GM12878 (cell line): Measurements from ENCODE around the gene COG1. TPM values are rescaled to one million over a fixed set of nuclear protein-coding genes. Genes with fewer than 3 reads are reported as not detected.

Source experiments
- ATAC-seq: fragments of 200-7000 bp; cut with Tn5 transposase; 3 replicates; pipeline ENCODE4 v1.9.1; 2020; ENCODE audit warnings: mild to moderate bottlenecking, moderate library complexity
- BruUV-seq: library from RNA; stranded (reverse); fragments of 400-500 nt; replicated peaks from 2 replicates; lab custom pipeline; 2021; lab: Mats Ljungman, UMichigan
- CTCF ChIA-PET: fragments of 300-600 bp; sonication (Branson Sonifier 250); formaldehyde crosslinking; extraction: SDS; loops from one replicate; lab custom pipeline; 2021; ENCODE audit warnings: inconsistent platforms; lab: Yijun Ruan, JAX
- POLR2A ChIA-PET: fragments of 350-600 bp; formaldehyde crosslinking; extraction: SDS; loops from one replicate; lab custom pipeline; 2021; ENCODE audit warnings: inconsistent platforms; lab: Charles Lee
- RAD21 ChIA-PET: fragments of 300-600 bp; sonication (Branson Sonifier 250); formaldehyde crosslinking; loops from one replicate; lab custom pipeline; 2023; ENCODE audit warnings: antibody characterized with exemption; ENCODE audit not compliant: unreplicated experiment; lab: Charles Lee
- SMC1A ChIA-PET: fragments of 300-600 bp; sonication (Branson Sonifier 250); formaldehyde crosslinking; loops from one replicate; lab custom pipeline; 2023; ENCODE audit not compliant: unreplicated experiment, uncharacterized antibody; lab: Charles Lee
- DNase-seq: peaks from one replicate; pipeline ENCODE4 v3.0.0-alpha.2; 2011; ENCODE audit warnings: low read depth, low spot score
- FAIRE-seq: peaks from 3 replicates; lab custom pipeline; 2011; peaks lifted over from hg19 to GRCh38; lab: Jason Lieb, UNC
- H2AFZ ChIP-seq: 2 replicates; pipeline ENCODE4 v1.6.0; 2011; ENCODE audit warnings: low read depth, low read length, control low read depth; ENCODE audit not compliant: control insufficient read depth
- H3K27ac ChIP-seq: 2 replicates; pipeline ENCODE4 v1.5.1; 2011; ENCODE audit warnings: control low read depth; ENCODE audit not compliant: control insufficient read depth, insufficient read depth
- H3K27me3 ChIP-seq, 2 experiments: replicated peaks in 1 of 2; 2 replicates each; pipeline versions ENCODE4 v1.6.0 to v1.6.1; 2011; ENCODE audit warnings: low read length in 1 of 2; ENCODE audit not compliant: control insufficient read depth in 2 of 2, insufficient read depth in 2 of 2
- H3K36me3 ChIP-seq, 2 experiments: 2 replicates each; pipeline ENCODE4 v1.5.1; 2011; ENCODE audit warnings: low read length in 1 of 2; ENCODE audit not compliant: control insufficient read depth in 2 of 2, insufficient read depth in 2 of 2
- H3K4me1 ChIP-seq: 2 replicates; pipeline ENCODE4 v1.6.1; 2011; ENCODE audit warnings: mild to moderate bottlenecking, low read length, moderate library complexity, mixed read lengths; ENCODE audit not compliant: control insufficient read depth, insufficient read depth
- H3K4me2 ChIP-seq: 2 replicates; pipeline ENCODE4 v1.6.0; 2011; ENCODE audit warnings: control low read depth; ENCODE audit not compliant: control insufficient read depth, insufficient read depth
- H3K4me3 ChIP-seq: fragments of 200-600 bp; sonication (generic); 2 replicates; pipeline ENCODE4 v1.5.1; 2016
- H3K79me2 ChIP-seq: 2 replicates; pipeline ENCODE4 v1.6.0; 2011; ENCODE audit warnings: low read length; ENCODE audit not compliant: control insufficient read depth, insufficient read depth
- H3K9ac ChIP-seq: 2 replicates; pipeline ENCODE4 v1.8.0; 2011; ENCODE audit warnings: low read length, control low read depth, mixed read lengths; ENCODE audit not compliant: control insufficient read depth, insufficient read depth
- H3K9me3 ChIP-seq: replicated peaks from 3 replicates; pipeline ENCODE4 v1.5.1; 2011; ENCODE audit warnings: mild to moderate bottlenecking, low read length; ENCODE audit not compliant: control insufficient read depth, insufficient read depth
- H4K20me1 ChIP-seq: 2 replicates; pipeline ENCODE4 v1.6.0; 2011; ENCODE audit not compliant: control insufficient read depth, insufficient read depth
- BMI1 ChIP-seq: fragments of 450-650 bp; IDR thresholded peaks from 2 replicates; pipeline ENCODE4 v1.6.1; 2016; ENCODE audit warnings: mild to moderate bottlenecking, moderate library complexity, borderline replicate concordance
- CREB1 ChIP-seq: IDR thresholded peaks from 2 replicates; pipeline ENCODE4 v1.6.1; 2012; ENCODE audit warnings: low read depth, mild to moderate bottlenecking, inconsistent platforms
- CTCF ChIP-seq, 3 experiments: IDR thresholded peaks in 2 of 3; conservative IDR thresholded peaks in 1 of 3; 2 replicates each; pipeline ENCODE4 v1.5.1; 2011; ENCODE audit warnings: low read depth in 3 of 3, low read length in 3 of 3, mild to moderate bottlenecking in 3 of 3, control low read depth in 2 of 3, moderate library complexity in 2 of 3, inconsistent platforms in 1 of 3, mixed read lengths in 1 of 3; ENCODE audit not compliant: control insufficient read depth in 2 of 3, insufficient read depth in 1 of 3; ENCODE audit errors: extremely low read depth in 1 of 3
- PAX5 ChIP-seq: IDR thresholded peaks from 2 replicates; pipeline ENCODE4 v1.6.1; 2011; ENCODE audit warnings: low read depth, low read length, borderline replicate concordance
- RELA ChIP-seq: fragments of 450-650 bp; IDR thresholded peaks from 2 replicates; pipeline ENCODE4 v1.8.0; 2014; ENCODE audit warnings: borderline replicate concordance; ENCODE audit not compliant: partially characterized antibody
- SIX5 ChIP-seq: IDR thresholded peaks from 2 replicates; pipeline ENCODE4 v1.6.1; 2011; ENCODE audit warnings: mild to moderate bottlenecking, low read depth, low read length, moderate library complexity; ENCODE audit not compliant: severe bottlenecking
- SPI1 ChIP-seq: IDR thresholded peaks from 2 replicates; pipeline ENCODE4 v1.6.1; 2011; ENCODE audit warnings: low read depth, mild to moderate bottlenecking, low read length, moderate library complexity, borderline replicate concordance; ENCODE audit not compliant: insufficient read depth
- SREBF1 ChIP-seq: IDR thresholded peaks from 2 replicates; pipeline ENCODE4 v1.6.1; 2012; ENCODE audit warnings: mild to moderate bottlenecking, low read length
- YY1 ChIP-seq: IDR thresholded peaks from 2 replicates; pipeline ENCODE4 v1.6.1; 2011; ENCODE audit warnings: low read depth, mild to moderate bottlenecking, low read length
- ZNF207 ChIP-seq: fragments of 450-650 bp; IDR thresholded peaks from 2 replicates; pipeline ENCODE4 v1.6.1; 2014; ENCODE audit warnings: antibody characterized with exemption, mild to moderate bottlenecking, borderline replicate concordance
- ZNF592 ChIP-seq: fragments of 450-650 bp; IDR thresholded peaks from 2 replicates; pipeline ENCODE4 v1.6.1; 2017; ENCODE audit warnings: mild to moderate bottlenecking, moderate library complexity
- WGBS: methylation state at CpG from one replicate; pipeline ENCODE4 v1.1.6; 2016; ENCODE audit warnings: low lambda C conversion rate; ENCODE audit not compliant: insufficient replicate concordance, insufficient coverage; ENCODE audit errors: missing lambda C conversion rate; 5-methylcytosine and 5-hydroxymethylcytosine counted together
- in situ Hi-C: fragments of 300-500 bp; cut with MboI; formaldehyde crosslinking; loops from 9 replicates; pipeline ENCODE4 v1.14.3; 2018; ENCODE audit warnings: mixed read lengths
- intact Hi-C: fragments of 100-400 bp; cut with micrococcal nuclease; formaldehyde crosslinking; loops from one replicate; pipeline ENCODE4 v1.14.2; 2022; ENCODE audit not compliant: unreplicated experiment
- polyA plus RNA-seq, 11 experiments: library from polyadenylated mRNA; depleted of rRNA in 4 of 11; unstranded in 6 of 11; stranded (reverse) in 5 of 11; fragments of >200 nt; fragmentation: Nextera tagmentation in 4 of 11; fragmentation: Illumina TruSeq in 1 of 11; extraction: Ambion mirVana in 4 of 11; extraction: Trizol in 1 of 11; gene quantifications; 1 replicate in 1 of 11; 2 replicates in 10 of 11; pipeline versions ENCODE4 v1.2.1 to v1.2.3, GENCODE V29; 2011 to 2016; ENCODE audit warnings: inconsistent platforms in 2 of 11, missing spikeins in 2 of 11, low read depth in 1 of 11
- total RNA-seq, 4 experiments: library from RNA; depleted of rRNA in 3 of 4; stranded (reverse); fragments of >200 nt in 3 of 4; fragmentation: Illumina TruSeq in 1 of 4; extraction: Trizol in 1 of 4; gene quantifications; 2 replicates each; pipeline versions ENCODE4 v1.2.1 to v1.2.3, GENCODE V29; 2013 to 2021
- TF ChIP-seq, protein P1 (sequence below): fragments of 450-650 bp; IDR thresholded peaks from 2 replicates; pipeline ENCODE4 v1.6.1; 2017; ENCODE audit warnings: low read depth, mild to moderate bottlenecking, moderate library complexity

The COG1 gene
- total and polyA plus RNA-seq, 10 of the 15 experiments (the other 5 are each of a cell fraction or from before 2014, with no cell fraction given) = 10.5 to 24.1 (median 18.1) TPM

- ChIA-PET RAD21 (interaction anchor here (0.6 to 3.6 kb wide), 9 partner anchors 19 to 500 kb away, joined by 3 to 21 read pairs (median 8); no protein-coding TSS in a partner anchor), CTCF (interaction anchor here (0.7 to 3.8 kb wide), 10 partner anchors 11 to 500 kb away, joined by 3 to 32 read pairs (median 4); no protein-coding TSS in a partner anchor), POLR2A (interaction anchor here (0.6 to 2.3 kb wide), 8 partner anchors 9 to 60 kb away, joined by 3 to 11 read pairs (median 3); no protein-coding TSS in a partner anchor), SMC1A (interaction anchor here (1.1 to 8.2 kb wide), 8 partner anchors 11 to 499 kb away, joined by 3 to 61 read pairs (median 6); partner anchors contain the start of gene COG1)
- DNase-seq (no peak), FAIRE-seq (no peak), ATAC-seq (peak; percentile 37)
- peak overlapping the region; percentile 41 for H3K4me3 ChIP-seq
- H3K9me3 ChIP-seq = no peaks in the 10 kb centered on the region
- 29% methylated on average over 3 of the region's 3 CpGs for WGBS
- peak overlapping the region; percentile 85 for H3K4me2 ChIP-seq
- in situ Hi-C loops (no loop called here), intact Hi-C loops (no loop called here)
- H3K4me1 ChIP-seq = peaks cover 24% of the 10 kb centered on the region
- no peaks in the 10 kb centered on the region for H3K27me3 ChIP-seq
- no peaks in the 10 kb centered on the region for H4K20me1 ChIP-seq
- H2AFZ ChIP-seq = no peak overlapping the region
- H3K79me2 ChIP-seq = peaks cover 69% of the 10 kb centered on the region
- BruUV-seq = no TSS peak
- no peaks in the 10 kb centered on the region for H3K36me3 ChIP-seq
- H3K9ac ChIP-seq = peak overlapping the region; percentile 61
- peak overlapping the region; percentile 76 for H3K27ac ChIP-seq
- TF ChIP-seq SIX5 (no peak), ZNF207 (no peak), CTCF (IDR thresholded peaks at IDR 0.05 in 2 of 3, conservative IDR thresholded peaks at IDR 0.05 in 1 of 3; ENCODE audit: control insufficient read depth in 2 of 3, extremely low read depth in 1 of 3, insufficient read depth in 1 of 3, low read depth in 3 of 3, low read length in 3 of 3) (no peak), BMI1 (no peak), SREBF1 (no peak), CREB1 (no peak), RELA (no peak), SPI1 (no peak), YY1 (no peak), ZNF592 (no peak), PAX5 (no peak)
- TF ChIP-seq, protein P1, sequence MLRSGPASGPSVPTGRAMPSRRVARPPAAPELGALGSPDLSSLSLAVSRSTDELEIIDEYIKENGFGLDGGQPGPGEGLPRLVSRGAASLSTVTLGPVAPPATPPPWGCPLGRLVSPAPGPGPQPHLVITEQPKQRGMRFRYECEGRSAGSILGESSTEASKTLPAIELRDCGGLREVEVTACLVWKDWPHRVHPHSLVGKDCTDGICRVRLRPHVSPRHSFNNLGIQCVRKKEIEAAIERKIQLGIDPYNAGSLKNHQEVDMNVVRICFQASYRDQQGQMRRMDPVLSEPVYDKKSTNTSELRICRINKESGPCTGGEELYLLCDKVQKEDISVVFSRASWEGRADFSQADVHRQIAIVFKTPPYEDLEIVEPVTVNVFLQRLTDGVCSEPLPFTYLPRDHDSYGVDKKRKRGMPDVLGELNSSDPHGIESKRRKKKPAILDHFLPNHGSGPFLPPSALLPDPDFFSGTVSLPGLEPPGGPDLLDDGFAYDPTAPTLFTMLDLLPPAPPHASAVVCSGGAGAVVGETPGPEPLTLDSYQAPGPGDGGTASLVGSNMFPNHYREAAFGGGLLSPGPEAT = no peak
These were observed 33.8 kb downstream of the COG1 start for GRCh38 chr17:73226556-73227172.
